Muscle layer of colon (tissue), 2 donors: ENCODE measurements around the gene SLC24A3.

Experiments
- H3K27ac ChIP-seq: one replicate; pipeline ENCODE4 v1.7.0; 2013; ENCODE audit warnings: low read depth, mild to moderate bottlenecking, low read length, moderate library complexity
- H3K27me3 ChIP-seq, 2 donors: one replicate each; pipeline ENCODE4 v1.7.0; 2013; ENCODE audit warnings: low read length in 2 of 2, mild to moderate bottlenecking in 2 of 2; ENCODE audit not compliant: insufficient read depth in 2 of 2, control insufficient read depth in 1 of 2
- H3K36me3 ChIP-seq: one replicate; pipeline ENCODE4 v1.7.0; 2013; ENCODE audit warnings: mild to moderate bottlenecking, low read length; ENCODE audit not compliant: insufficient read depth
- H3K4me1 ChIP-seq: one replicate; pipeline ENCODE4 v1.7.0; 2013; ENCODE audit warnings: mild to moderate bottlenecking, low read length; ENCODE audit not compliant: insufficient read depth
- H3K4me3 ChIP-seq, 2 donors: one replicate each; pipeline ENCODE4 v1.7.0; 2013; ENCODE audit warnings: low read length in 2 of 2, low read depth in 1 of 2, mild to moderate bottlenecking in 1 of 2, moderate library complexity in 1 of 2
- H3K9ac ChIP-seq: one replicate; pipeline ENCODE4 v1.7.0; 2013; ENCODE audit warnings: low read length
- H3K9me3 ChIP-seq: one replicate; pipeline ENCODE4 v1.7.0; 2013; ENCODE audit warnings: mild to moderate bottlenecking, low read length
- donor health status: abdominal sarcoma.
- donor health status: Adenocarcinoma of cecum.

Gene SLC24A3

DNA sequence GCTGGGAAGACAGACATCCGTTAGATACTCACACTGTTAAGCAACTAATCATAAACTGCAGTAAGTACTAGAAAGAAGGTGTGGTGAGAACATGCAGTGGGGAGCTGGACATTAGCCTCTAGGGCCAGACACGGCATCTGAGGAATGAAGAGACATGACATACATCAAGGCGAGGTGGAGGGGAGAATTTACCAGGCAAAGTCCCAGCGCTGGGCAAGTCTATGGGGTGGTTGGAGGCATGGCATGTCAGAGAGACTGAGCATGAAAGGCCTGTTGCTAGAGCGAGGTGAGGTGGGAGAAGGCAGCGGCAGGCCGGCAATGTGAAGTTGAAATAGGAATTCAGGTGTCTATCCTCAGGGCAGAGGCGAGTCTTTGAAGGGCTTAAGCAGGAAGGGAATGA lies 31.8 kb downstream of the SLC24A3 start:
- H3K27me3 ChIP-seq = no peaks in the 10 kb centered on the region
- no peak overlapping the region for H3K4me3 ChIP-seq
- no peaks in the 10 kb centered on the region for H3K9me3 ChIP-seq
- H3K9ac ChIP-seq = no peak overlapping the region
- H3K36me3 ChIP-seq = no peaks in the 10 kb centered on the region
- peaks cover 4% of the 10 kb centered on the region for H3K4me1 ChIP-seq
- no peak overlapping the region for H3K27ac ChIP-seq

DNA sequence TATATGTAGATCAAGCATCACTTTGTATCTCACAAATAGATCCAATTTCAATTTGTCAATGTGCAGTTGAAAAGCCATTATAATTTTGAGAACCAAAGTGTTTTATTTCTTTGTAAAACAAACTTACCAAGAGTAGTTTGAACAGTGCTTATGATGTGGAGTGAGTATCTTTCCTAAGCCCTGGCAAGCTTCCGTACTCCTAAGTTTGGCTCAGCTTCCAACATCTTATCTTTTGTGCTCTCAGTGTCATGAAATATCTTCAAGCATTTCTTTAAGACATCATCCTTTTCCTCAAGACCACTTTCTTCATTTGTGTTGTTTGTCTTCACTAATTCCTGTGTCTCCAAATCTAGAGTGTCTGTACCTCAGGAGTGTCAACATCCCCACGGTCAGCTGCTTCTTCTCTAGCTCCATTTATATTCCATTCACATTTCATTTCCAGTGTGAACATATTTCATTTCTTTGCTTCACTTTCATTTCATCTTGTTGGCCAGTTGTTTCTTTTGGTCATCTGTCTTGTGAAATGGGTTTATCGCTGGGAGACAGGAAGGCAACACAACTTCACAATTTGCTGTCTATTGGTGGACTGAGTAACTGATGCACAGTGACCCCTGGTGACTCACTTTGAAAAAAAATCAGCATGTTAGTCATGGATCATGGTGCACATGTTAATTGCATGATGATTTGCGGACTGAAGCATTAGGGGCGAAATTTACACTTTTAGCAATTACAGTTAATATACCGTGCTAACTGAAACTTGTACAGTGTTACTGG lies 36.9 kb downstream of the SLC24A3 start:
- Histone ChIP-seq H3K9ac (no peak overlapping the region), H3K36me3 (no peaks in the 10 kb centered on the region), H3K4me3 (no peak overlapping the region), H3K9me3 (no peaks in the 10 kb centered on the region), H3K27ac (no peak overlapping the region), H3K4me1 (peaks cover 37% of the 10 kb centered on the region), H3K27me3 (no peaks in the 10 kb centered on the region)

DNA sequence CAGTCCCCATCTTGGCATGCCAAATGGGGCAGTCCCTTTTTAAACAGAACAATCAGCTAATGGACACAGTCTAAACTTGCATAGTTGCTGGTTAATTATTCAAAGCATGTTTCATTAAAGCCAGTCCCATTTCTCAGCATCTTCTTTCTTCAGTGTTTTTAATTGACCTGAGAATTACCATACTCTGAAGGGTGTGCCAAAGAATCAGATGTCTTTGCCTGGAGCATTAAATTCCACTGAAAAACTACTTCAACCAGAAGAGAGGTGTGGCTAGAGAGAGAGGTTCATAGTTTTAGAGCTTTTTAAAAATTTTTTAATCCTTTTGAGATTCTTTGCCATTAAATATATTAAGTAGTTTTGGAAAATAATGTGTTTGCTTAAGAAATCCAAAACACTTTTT lies 37.9 kb downstream of the SLC24A3 start:
- Histone ChIP-seq H3K27me3 (no peaks in the 10 kb centered on the region), H3K4me3 (no peak overlapping the region), H3K36me3 (no peaks in the 10 kb centered on the region), H3K9me3 (no peaks in the 10 kb centered on the region), H3K4me1 (peaks cover 37% of the 10 kb centered on the region), H3K9ac (no peak overlapping the region), H3K27ac (no peak overlapping the region)

DNA sequence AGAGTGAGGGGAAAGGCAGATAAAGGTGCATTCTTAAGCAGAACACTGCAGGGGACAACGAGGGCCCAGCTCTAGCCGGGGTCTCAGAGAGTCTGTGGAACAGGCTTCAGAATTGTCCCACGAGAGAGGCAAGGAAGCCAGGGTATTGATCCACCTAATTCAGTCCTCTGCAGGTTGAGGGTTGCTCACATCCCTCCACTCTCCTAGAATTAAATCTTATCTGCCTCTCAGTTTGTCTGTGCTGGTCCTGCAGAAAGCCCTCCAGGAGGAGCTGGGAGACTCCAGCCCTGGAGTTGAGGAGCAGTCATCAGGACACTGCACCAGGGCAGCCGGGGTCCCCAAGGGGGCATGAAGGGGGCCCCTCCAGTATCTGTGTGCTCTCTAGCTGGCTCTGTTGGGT lies 39.1 kb downstream of the SLC24A3 start:
- no peaks in the 10 kb centered on the region for H3K36me3 ChIP-seq
- no peak overlapping the region for H3K27ac ChIP-seq
- H3K9me3 ChIP-seq = no peaks in the 10 kb centered on the region
- no peak overlapping the region for H3K4me3 ChIP-seq
- no peaks in the 10 kb centered on the region for H3K27me3 ChIP-seq
- H3K9ac ChIP-seq = no peak overlapping the region
- H3K4me1 ChIP-seq = peaks cover 37% of the 10 kb centered on the region

DNA sequence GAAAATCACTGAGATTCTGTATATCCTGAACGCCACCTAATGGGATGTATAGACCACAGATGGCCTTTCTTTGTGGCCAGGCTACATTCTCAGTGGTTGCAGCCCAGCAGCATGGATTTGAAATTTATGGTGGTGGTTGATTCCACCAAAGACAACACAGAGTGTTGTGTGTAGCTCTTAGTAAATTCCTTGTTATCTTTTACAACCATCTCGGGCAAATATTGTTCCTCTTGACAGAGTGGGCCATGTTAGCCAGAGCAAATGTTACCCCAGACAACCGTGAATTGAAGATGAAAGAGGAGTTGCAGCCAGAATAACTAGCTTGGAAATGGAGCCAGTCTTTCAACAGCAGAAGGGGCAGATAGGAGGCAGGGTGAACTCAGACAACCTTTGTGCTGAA lies 39.5 kb downstream of the SLC24A3 start:
- no peaks in the 10 kb centered on the region for H3K27me3 ChIP-seq
- H3K9ac ChIP-seq = no peak overlapping the region
- H3K4me1 ChIP-seq = peaks cover 38% of the 10 kb centered on the region
- H3K4me3 ChIP-seq = no peak overlapping the region
- H3K9me3 ChIP-seq = no peaks in the 10 kb centered on the region
- no peaks in the 10 kb centered on the region for H3K36me3 ChIP-seq
- H3K27ac ChIP-seq = no peak overlapping the region

DNA sequence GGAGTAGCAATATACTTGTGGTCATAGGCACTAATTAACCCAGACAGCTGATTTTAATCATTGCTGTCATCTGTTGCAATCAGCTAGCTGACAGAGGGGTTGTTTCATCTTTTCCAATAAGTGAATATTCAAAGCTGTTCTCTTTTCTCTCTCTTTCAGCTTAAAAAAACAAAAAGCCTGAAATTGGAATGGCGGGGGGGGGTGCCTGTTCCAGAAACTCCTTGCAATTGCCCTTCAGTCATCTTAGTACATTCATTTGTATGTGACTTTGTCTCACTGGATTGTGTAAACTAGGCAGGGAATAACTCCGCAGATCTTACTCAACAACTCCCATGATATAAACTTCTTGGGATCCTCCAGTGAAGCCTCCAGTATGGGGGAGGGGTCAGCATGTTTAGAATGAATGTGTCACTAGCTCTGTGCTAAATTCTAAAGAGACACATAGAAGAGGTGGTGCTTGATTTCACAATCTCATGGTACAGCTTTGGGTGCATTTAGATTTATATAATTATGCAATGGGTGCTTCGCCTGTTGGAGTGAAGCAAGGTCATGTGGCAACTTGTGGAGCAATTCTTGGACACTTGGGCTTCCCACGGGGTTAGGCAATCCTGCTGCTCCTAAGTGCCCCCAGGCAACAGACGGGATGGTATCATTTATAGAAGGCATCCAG lies 40.1 kb downstream of the SLC24A3 start:
- no peaks in the 10 kb centered on the region for H3K9me3 ChIP-seq
- H3K4me1 ChIP-seq = peaks cover 43% of the 10 kb centered on the region
- no peaks in the 10 kb centered on the region for H3K36me3 ChIP-seq
- H3K4me3 ChIP-seq = no peak overlapping the region
- no peak overlapping the region for H3K27ac ChIP-seq
- H3K9ac ChIP-seq = no peak overlapping the region
- H3K27me3 ChIP-seq = no peaks in the 10 kb centered on the region

DNA sequence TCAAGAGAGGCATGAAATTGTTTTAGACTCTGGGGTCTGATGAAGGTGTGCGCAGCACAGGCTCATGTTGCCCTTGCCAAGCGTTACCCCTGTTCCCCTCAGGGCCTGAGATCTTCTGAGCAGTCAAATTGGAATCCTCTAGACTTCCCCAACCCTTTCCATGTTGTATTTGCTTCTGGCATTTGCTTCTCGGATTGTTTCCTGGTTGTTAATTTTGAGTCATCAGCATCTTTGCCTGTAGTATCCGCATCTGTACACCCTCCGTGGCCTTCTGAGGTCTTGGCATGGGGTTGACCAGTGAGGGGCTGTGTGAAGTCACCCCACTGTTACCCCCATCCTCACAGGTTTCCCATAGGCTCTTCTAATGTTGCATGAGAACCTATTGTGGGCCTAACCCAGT lies 40.9 kb downstream of the SLC24A3 start:
- Histone ChIP-seq H3K27ac (no peak overlapping the region), H3K27me3 (no peaks in the 10 kb centered on the region), H3K36me3 (no peaks in the 10 kb centered on the region), H3K9me3 (no peaks in the 10 kb centered on the region), H3K4me3 (no peak overlapping the region), H3K9ac (no peak overlapping the region), H3K4me1 (peaks cover 43% of the 10 kb centered on the region)

DNA sequence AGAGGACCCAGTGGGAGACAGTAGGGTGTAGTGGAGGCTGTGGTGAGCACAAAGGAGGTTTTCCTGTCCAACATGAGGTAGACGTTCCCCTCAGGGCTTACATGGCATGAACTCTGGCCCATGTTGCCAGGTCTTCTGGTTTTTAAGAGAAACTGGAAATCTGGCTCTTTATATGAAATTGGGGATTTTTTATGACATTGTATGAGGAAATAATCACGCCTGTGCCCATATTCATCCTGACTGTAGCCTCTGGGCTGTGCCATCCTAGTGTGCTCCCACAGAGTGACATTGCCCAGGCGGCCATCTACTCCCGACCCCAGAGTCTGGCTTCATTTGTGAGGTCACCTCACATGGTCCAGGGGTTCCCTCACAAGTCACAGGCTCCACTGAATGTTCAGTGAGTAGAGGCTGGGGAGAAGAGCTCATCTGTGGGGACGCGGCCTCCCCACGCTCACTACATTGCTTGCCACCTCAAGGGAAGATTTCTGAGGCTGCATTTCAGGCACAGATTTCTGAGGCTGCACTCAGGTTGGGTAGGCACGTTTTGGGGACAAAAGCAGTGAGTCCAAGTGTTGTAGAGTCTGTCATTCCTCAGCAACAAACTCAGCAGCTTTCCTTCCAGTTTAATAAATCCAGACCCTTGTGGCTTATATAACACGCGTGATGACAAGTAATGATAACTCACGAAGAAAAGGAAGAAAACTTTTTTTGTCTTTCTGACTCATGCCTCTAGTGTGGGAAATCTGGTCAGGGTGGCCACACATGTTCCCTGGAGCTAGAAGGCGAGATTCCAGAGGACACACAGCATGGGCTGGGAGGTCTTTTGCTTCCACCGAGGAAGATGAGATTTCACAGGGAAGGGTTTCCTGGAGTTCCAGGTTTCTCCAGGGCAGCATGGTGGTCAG lies 41.7 kb downstream of the SLC24A3 start:
- no peak overlapping the region for H3K27ac ChIP-seq

DNA sequence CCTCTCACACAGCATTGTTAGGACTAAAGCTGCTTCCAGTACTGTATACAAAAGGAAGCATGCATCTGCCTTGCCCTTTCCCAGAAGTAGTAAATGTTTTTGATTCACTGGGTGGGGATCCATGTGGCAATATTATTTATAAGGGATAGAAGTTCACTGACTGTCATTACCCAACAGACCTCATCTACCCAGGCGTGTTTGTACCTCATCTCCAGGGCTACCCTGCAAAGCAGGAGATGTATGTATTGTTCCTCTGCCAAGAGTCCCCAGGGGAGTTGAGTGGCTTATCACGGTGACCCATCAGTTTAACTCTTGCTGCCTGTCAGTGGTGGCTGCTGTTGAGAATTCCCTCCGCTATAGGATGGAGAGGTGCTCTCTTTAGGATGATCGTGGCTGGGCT lies 42.5 kb downstream of the SLC24A3 start:
- no peaks in the 10 kb centered on the region for H3K27me3 ChIP-seq
- H3K27ac ChIP-seq = no peak overlapping the region
- no peaks in the 10 kb centered on the region for H3K36me3 ChIP-seq
- no peak overlapping the region for H3K4me3 ChIP-seq
- no peaks in the 10 kb centered on the region for H3K9me3 ChIP-seq
- H3K9ac ChIP-seq = no peak overlapping the region
- peaks cover 33% of the 10 kb centered on the region for H3K4me1 ChIP-seq

More for the DNA sequence above, 41.7 kb downstream of the SLC24A3 start:
- no peaks in the 10 kb centered on the region for H3K36me3 ChIP-seq
- H3K9ac ChIP-seq = no peak overlapping the region
- H3K4me3 ChIP-seq = no peak overlapping the region
- H3K4me1 ChIP-seq = peaks cover 41% of the 10 kb centered on the region
- no peaks in the 10 kb centered on the region for H3K27me3 ChIP-seq
- H3K9me3 ChIP-seq = no peaks in the 10 kb centered on the region

DNA sequence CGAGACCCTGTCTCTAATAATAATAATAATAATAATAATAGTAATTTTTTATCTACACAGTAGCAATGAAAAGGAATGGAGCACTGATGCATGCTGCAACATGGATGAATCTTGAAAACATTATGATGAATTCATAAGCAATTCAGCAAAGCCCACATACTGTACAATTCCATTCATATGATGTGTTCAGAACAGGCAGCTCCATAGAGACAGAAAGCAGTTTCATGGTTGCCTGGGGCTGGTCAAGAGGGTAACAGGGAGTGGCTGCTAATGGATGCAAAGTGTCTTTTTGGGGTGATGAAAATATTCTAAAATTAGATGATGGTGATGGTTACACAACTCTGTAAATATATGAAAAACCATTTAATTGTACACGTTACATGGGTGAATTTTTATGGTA lies 43.6 kb downstream of the SLC24A3 start:
- H3K27me3 ChIP-seq = no peaks in the 10 kb centered on the region
- no peaks in the 10 kb centered on the region for H3K36me3 ChIP-seq
- no peak overlapping the region for H3K27ac ChIP-seq
- no peak overlapping the region for H3K9ac ChIP-seq
- H3K9me3 ChIP-seq = no peaks in the 10 kb centered on the region
- H3K4me1 ChIP-seq = peaks cover 25% of the 10 kb centered on the region
- H3K4me3 ChIP-seq = no peak overlapping the region

DNA sequence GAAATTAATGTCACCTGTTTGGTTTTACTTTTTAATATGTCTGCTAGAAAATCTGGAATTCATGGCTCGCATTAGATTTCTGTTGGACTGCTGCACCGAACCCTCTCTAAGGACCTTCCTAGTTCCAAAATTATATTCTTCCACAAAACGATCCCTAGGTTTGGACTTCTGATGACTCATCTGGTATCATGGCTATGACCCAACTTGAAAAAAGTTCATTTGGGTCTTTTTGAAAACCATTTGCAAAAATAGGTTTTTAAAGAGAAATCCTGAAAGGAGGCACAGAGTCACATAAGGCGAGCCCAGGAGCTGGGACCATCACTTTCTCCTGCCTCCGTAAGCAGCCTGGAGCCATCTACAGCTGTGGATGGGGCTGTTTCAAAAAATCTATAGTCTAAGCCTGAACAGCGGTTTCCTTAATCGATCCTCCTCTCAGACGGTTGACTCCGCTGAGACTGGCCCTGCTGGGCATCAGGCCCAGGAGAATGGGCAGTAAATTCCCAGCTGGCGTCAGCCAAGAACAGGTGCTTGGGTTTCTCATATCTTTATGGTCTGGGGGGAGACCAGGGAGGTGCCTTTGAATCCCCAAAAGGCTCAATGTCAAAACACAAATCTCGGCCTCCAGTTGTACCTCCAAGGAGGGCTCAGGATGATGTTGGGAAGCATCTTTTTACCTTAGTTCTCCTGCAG lies 44.6 kb downstream of the SLC24A3 start:
- no peaks in the 10 kb centered on the region for H3K27me3 ChIP-seq
- peaks cover 15% of the 10 kb centered on the region for H3K4me1 ChIP-seq
- no peaks in the 10 kb centered on the region for H3K9me3 ChIP-seq
- no peak overlapping the region for H3K4me3 ChIP-seq
- no peak overlapping the region for H3K9ac ChIP-seq
- H3K27ac ChIP-seq = no peak overlapping the region
- no peaks in the 10 kb centered on the region for H3K36me3 ChIP-seq
